GM19463 (cell line): ENCODE results near the gene FAM72C.
"Not testable (repeated sequence)": the region's sequence is repeated elsewhere in the genome, so short reads cannot be mapped to it uniquely, and the experiment has no call there.

Experiments
- ATAC-seq: cut with Tn5 transposase; IDR thresholded peaks from one replicate; pipeline ENCODE4 v1.9.1; 2021; ENCODE audit warnings: mild to moderate bottlenecking, moderate library complexity; ENCODE audit not compliant: unreplicated experiment

FAM72C gene

DNA sequence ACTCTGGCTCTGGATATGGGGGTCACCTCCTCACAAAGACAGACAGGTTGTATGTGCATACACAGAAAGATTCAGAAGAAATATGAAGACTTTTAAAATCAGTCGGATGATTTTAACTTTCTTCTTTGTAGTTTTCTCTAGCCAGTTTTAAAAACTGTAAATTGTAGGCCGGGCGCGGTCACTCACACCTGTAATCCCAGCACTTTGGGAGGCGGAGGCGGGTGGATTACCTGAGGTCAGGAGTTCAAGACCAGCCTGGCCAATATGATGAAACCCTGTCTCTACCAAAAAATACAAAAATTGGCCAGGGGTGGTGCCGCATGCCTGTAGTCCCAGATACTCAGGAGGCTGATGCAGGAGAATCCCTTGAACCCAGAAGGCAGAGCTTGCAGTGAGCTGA is 58.1 kb downstream of the FAM72C start:
- ATAC-seq, result not testable (repeated sequence)
